Skin epidermis (tissue), 12 donors: Measurements from ENCODE around the gene PDE4D.
"Not testable (repeated sequence)": the region's sequence is repeated elsewhere in the genome, so short reads cannot be mapped to it uniquely, and the experiment has no call there.

ENCODE experiments used
- H3K27ac ChIP-seq, 21 experiments: fragments of 200-600 bp; sonication (generic) in 11 of 21; one replicate each; pipeline ENCODE4 v1.5.0; 2020; ENCODE audit warnings: mild to moderate bottlenecking in 3 of 21, inconsistent platforms in 2 of 21, moderate library complexity in 2 of 21
- H3K4me3 ChIP-seq, 7 experiments: fragments of 200-600 bp; sonication (generic) in 2 of 7; one replicate each; pipeline ENCODE4 v1.5.0; 2020; ENCODE audit warnings: inconsistent platforms in 2 of 7, mild to moderate bottlenecking in 2 of 7, moderate library complexity in 1 of 7

Gene PDE4D

GRCh38 chr5:59424515-59424914, 469.0 kb downstream of the PDE4D start:
- Histone ChIP-seq H3K4me3 (no peak overlapping the region), H3K27ac (no peak overlapping the region)

- H3K4me3 ChIP-seq = no peak overlapping the region
- no peak overlapping the region for H3K27ac ChIP-seq
These were observed 470.5 kb downstream of the PDE4D start for GRCh38 chr5:59423021-59423420.

- no peak overlapping the region for H3K4me3 ChIP-seq
- H3K27ac ChIP-seq = no peak overlapping the region
These were observed 471.3 kb downstream of the PDE4D start for GRCh38 chr5:59421986-59422941.

- no peak overlapping the region for H3K27ac ChIP-seq
These were observed 472.9 kb downstream of the PDE4D start for GRCh38 chr5:59420596-59420995.

GRCh38 chr5:59418808-59419207, 474.7 kb downstream of the PDE4D start:
- Histone ChIP-seq H3K4me3 (no peak overlapping the region), H3K27ac (no peak overlapping the region)

More at GRCh38 chr5:59420596-59420995, 472.9 kb downstream of the PDE4D start:
- no peak overlapping the region for H3K4me3 ChIP-seq

GRCh38 chr5:59416451-59416850, 477.1 kb downstream of the PDE4D start:
- H3K27ac ChIP-seq = no peak overlapping the region
- no peak overlapping the region for H3K4me3 ChIP-seq

GRCh38 chr5:59416026-59416425, 477.5 kb downstream of the PDE4D start:
- Histone ChIP-seq H3K4me3 (no peak overlapping the region), H3K27ac (no peak overlapping the region)

- no peak overlapping the region for H3K27ac ChIP-seq
These were observed 481.1 kb downstream of the PDE4D start for GRCh38 chr5:59412428-59412827.

GRCh38 chr5:59408997-59409396, 484.5 kb downstream of the PDE4D start:
- H3K27ac ChIP-seq, H3K4me3 ChIP-seq: not testable (repeated sequence)

More at GRCh38 chr5:59412428-59412827, 481.1 kb downstream of the PDE4D start:
- no peak overlapping the region for H3K4me3 ChIP-seq

GRCh38 chr5:59407967-59408366, 485.6 kb downstream of the PDE4D start:
- Histone ChIP-seq H3K27ac (no peak overlapping the region), H3K4me3 (no peak overlapping the region)

- Histone ChIP-seq H3K27ac (no peak overlapping the region), H3K4me3 (no peak overlapping the region)
These were observed 491.9 kb downstream of the PDE4D start for GRCh38 chr5:59401637-59402036.

- not testable (repeated sequence) for H3K27ac ChIP-seq, H3K4me3 ChIP-seq
These were observed 498.6 kb downstream of the PDE4D start for GRCh38 chr5:59394956-59395355.

GRCh38 chr5:59393585-59394420, 499.7 kb downstream of the PDE4D start:
- Histone ChIP-seq H3K4me3 (no peak overlapping the region), H3K27ac (no peak overlapping the region)

GRCh38 chr5:59391576-59391975, 501.9 kb downstream of the PDE4D start:
- no peak overlapping the region for H3K4me3 ChIP-seq
- no peak overlapping the region for H3K27ac ChIP-seq

GRCh38 chr5:59390989-59391388, 502.5 kb downstream of the PDE4D start:
- no peak overlapping the region for H3K4me3 ChIP-seq
- H3K27ac ChIP-seq = no peak overlapping the region

GRCh38 chr5:59390074-59390659, 503.4 kb downstream of the PDE4D start:
- no peak overlapping the region for H3K27ac ChIP-seq
- H3K4me3 ChIP-seq = no peak overlapping the region

- Histone ChIP-seq H3K4me3 (no peak overlapping the region), H3K27ac (no peak overlapping the region)
These were observed 506.4 kb downstream of the PDE4D start for GRCh38 chr5:59387127-59387526.

- no peak overlapping the region for H3K4me3 ChIP-seq
- H3K27ac ChIP-seq = no peak overlapping the region
These were observed 507.8 kb downstream of the PDE4D start for GRCh38 chr5:59385700-59386099.

- Histone ChIP-seq H3K27ac (no peak overlapping the region), H3K4me3 (no peak overlapping the region)
These were observed 513.1 kb downstream of the PDE4D start for GRCh38 chr5:59380350-59380951.

GRCh38 chr5:59374036-59374435, 519.5 kb downstream of the PDE4D start:
- not testable (repeated sequence) for H3K27ac ChIP-seq, H3K4me3 ChIP-seq
